ENCODE results near the gene TXN. TPM values are rescaled to one million over a fixed set of nuclear protein-coding genes. Genes with fewer than 3 reads are reported as not detected.
"Not testable (repeated sequence)": the region's sequence is repeated elsewhere in the genome, so short reads cannot be mapped to it uniquely, and the experiment has no call there.

Gene TXN
- total and polyA plus RNA-seq, 10 of the 15 experiments (the other 5 are each of a cell fraction or from before 2014, with no cell fraction given) = 309 to 2,304 (median 650) TPM

DNA sequence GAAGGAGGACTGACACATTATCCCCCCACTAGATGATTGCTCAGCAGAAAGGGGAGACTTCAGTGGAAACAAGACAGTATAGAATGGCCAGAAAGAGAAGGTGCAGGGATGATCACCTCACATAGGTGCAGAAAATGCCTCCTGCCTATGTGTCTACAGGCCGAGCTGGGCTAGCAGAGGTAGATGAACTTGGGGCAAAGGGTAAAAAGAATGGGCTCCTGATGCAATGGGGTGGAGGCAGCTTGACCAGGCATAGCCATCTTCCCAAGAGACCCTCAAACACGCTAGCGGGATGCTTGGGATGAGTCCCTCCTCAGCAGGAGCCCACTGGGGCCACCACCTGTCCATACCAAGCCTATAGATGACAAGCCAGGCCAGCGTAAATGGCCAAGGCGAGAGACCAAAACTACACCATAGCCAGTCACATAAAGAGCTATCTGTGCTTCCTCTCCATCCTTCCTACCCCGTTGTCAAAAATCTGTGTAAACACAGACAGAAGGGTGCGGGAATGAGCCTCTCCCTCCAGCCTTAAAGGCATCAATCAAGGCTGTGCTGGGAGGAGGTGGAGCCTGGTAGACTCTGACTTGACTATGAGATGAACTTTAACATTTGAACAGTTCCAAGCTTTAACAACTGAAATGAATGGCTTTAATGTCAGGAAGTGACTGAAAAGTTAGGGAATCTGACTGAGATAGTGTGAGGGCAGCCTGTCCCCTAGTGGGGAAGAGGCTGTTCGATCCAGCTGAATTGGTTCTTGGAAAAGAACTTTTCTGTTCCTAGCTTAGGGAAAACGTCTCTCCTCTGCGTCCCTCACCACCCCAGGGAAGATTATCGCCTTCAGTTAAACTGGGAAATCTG is 58.7 kb downstream of the TXN start (continued):
- TF ChIP-seq, protein P1, sequence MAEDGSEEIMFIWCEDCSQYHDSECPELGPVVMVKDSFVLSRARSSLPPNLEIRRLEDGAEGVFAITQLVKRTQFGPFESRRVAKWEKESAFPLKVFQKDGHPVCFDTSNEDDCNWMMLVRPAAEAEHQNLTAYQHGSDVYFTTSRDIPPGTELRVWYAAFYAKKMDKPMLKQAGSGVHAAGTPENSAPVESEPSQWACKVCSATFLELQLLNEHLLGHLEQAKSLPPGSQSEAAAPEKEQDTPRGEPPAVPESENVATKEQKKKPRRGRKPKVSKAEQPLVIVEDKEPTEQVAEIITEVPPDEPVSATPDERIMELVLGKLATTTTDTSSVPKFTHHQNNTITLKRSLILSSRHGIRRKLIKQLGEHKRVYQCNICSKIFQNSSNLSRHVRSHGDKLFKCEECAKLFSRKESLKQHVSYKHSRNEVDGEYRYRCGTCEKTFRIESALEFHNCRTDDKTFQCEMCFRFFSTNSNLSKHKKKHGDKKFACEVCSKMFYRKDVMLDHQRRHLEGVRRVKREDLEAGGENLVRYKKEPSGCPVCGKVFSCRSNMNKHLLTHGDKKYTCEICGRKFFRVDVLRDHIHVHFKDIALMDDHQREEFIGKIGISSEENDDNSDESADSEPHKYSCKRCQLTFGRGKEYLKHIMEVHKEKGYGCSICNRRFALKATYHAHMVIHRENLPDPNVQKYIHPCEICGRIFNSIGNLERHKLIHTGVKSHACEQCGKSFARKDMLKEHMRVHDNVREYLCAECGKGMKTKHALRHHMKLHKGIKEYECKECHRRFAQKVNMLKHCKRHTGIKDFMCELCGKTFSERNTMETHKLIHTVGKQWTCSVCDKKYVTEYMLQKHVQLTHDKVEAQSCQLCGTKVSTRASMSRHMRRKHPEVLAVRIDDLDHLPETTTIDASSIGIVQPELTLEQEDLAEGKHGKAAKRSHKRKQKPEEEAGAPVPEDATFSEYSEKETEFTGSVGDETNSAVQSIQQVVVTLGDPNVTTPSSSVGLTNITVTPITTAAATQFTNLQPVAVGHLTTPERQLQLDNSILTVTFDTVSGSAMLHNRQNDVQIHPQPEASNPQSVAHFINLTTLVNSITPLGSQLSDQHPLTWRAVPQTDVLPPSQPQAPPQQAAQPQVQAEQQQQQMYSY (CRISPR knock-in tag; IDR thresholded peaks at IDR 0.05) = no peak
- TF ChIP-seq, protein P2, sequence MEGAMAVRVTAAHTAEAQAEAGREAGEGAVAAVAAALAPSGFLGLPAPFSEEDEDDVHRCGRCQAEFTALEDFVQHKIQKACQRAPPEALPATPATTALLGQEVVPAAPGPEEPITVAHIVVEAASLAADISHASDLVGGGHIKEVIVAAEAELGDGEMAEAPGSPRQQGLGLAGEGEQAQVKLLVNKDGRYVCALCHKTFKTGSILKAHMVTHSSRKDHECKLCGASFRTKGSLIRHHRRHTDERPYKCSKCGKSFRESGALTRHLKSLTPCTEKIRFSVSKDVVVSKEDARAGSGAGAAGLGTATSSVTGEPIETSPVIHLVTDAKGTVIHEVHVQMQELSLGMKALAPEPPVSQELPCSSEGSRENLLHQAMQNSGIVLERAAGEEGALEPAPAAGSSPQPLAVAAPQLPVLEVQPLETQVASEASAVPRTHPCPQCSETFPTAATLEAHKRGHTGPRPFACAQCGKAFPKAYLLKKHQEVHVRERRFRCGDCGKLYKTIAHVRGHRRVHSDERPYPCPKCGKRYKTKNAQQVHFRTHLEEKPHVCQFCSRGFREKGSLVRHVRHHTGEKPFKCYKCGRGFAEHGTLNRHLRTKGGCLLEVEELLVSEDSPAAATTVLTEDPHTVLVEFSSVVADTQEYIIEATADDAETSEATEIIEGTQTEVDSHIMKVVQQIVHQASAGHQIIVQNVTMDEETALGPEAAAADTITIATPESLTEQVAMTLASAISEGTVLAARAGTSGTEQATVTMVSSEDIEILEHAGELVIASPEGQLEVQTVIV (IDR thresholded peaks at IDR 0.05; ENCODE audit: borderline replicate concordance, partially characterized antibody) = no peak
- no peak for TF ChIP-seq HDAC2 (IDR thresholded peaks at IDR 0.05)

DNA sequence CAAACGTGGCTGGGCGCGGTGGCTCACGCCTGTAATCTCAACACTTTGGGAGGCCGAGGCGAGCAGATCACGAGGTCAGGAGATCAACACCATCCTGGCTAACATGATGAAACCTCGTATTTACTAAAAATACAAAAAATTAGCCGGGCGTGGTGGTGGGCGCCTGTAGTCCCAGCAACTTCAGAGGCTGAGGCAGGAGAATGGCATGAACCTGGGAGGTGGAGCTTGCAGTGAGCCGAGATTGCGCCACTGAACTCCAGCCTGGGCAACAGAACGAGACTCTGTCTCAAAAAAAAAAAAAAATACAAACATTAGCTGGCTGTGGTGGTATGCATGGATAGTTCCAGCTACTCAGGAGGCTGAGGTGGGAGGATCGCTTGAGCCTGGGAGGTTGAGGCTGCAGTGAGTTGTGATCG is 60.2 kb downstream of the TXN start:
- H3K79me2 ChIP-seq (ENCODE audit: control insufficient read depth, insufficient read depth, low read length); H3K4me3 ChIP-seq; DNase-seq (ENCODE audit: low read depth, low spot score); ATAC-seq; FAIRE-seq; intact Hi-C loops (cut with micrococcal nuclease; ENCODE audit: unreplicated experiment); H3K36me3 ChIP-seq (ENCODE audit: control insufficient read depth in 2 of 2, insufficient read depth in 2 of 2, low read length in 1 of 2); H3K27me3 ChIP-seq (replicated peaks in 1 of 2; ENCODE audit: control insufficient read depth in 2 of 2, insufficient read depth in 2 of 2, low read length in 1 of 2); H3K4me2 ChIP-seq (ENCODE audit: control insufficient read depth, insufficient read depth); BruUV-seq (replicated peaks); H3K27ac ChIP-seq (ENCODE audit: control insufficient read depth, insufficient read depth); H3K9ac ChIP-seq (ENCODE audit: control insufficient read depth, insufficient read depth, low read length); H3K4me1 ChIP-seq (ENCODE audit: control insufficient read depth, insufficient read depth, low read length); H4K20me1 ChIP-seq (ENCODE audit: control insufficient read depth, insufficient read depth); H2AFZ ChIP-seq (ENCODE audit: control insufficient read depth, low read depth, low read length); H3K9me3 ChIP-seq (replicated peaks; ENCODE audit: control insufficient read depth, insufficient read depth, low read length); CTCF ChIA-PET: not testable (repeated sequence)
- in situ Hi-C loops (cut with MboI) = loop anchor here (25.0 kb wide), 1 partner anchor 1116 kb away; no protein-coding TSS in a partner anchor
- whole genome bisulfite sequencing (ENCODE audit: insufficient coverage, insufficient replicate concordance, low lambda C conversion rate, missing lambda C conversion rate) = 73% methylated on average over 14 of the region's 16 CpGs
- RAD21 ChIA-PET (ENCODE audit: unreplicated experiment) = interaction anchor here (0.7 kb wide), 1 partner anchor 29 kb away, joined by 5 read pairs; no protein-coding TSS in a partner anchor
- POLR2A ChIA-PET = interaction anchor here (0.7 kb wide), 1 partner anchor 135 kb away, joined by 7 read pairs; no protein-coding TSS in a partner anchor
- SMC1A ChIA-PET (ENCODE audit: uncharacterized antibody, unreplicated experiment) = interaction anchor here (1.4 kb wide), 1 partner anchor 13 kb away, joined by 4 read pairs; no protein-coding TSS in a partner anchor

Other genes with a start within 250 kb of the TXN start
- gene C9orf152, start 48.3 kb downstream of the TXN start, total RNA-seq (2014; rRNA removed) = not detected in 2 replicates
- gene C9orf152, start 48.3 kb downstream of the TXN start, total RNA-seq (2014; rRNA removed; fragmentation: Illumina TruSeq; extraction: Trizol) = not detected in 2 replicates
- gene C9orf152, start 48.3 kb downstream of the TXN start, total RNA-seq (2021) = not detected in 2 replicates
- 0.04 TPM in 1 of 2 replicates, not detected in the other for gene C9orf152, start 48.3 kb downstream of the TXN start, polyA plus RNA-seq (2011; rRNA removed)
- gene C9orf152, start 48.3 kb downstream of the TXN start, polyA plus RNA-seq (2014; fragmentation: Illumina TruSeq; extraction: Trizol) = not detected in 2 replicates
- gene C9orf152, start 48.3 kb downstream of the TXN start, polyA plus RNA-seq (2014; fragmentation: Nextera tagmentation; extraction: Ambion mirVana) = not detected
- gene C9orf152, start 48.3 kb downstream of the TXN start, polyA plus RNA-seq (2014; rRNA removed) = not detected in 2 replicates
- not detected for gene C9orf152, start 48.3 kb downstream of the TXN start, polyA plus RNA-seq (2016; fragmentation: Nextera tagmentation; extraction: Ambion mirVana)
- not detected in 2 replicates for gene TXNDC8, start 81.4 kb upstream of the TXN start, total RNA-seq (2014; rRNA removed)
- gene TXNDC8, start 81.4 kb upstream of the TXN start, total RNA-seq (2014; rRNA removed; fragmentation: Illumina TruSeq; extraction: Trizol) = not detected in 2 replicates
- gene TXNDC8, start 81.4 kb upstream of the TXN start, total RNA-seq (2021) = not detected in 2 replicates
- gene TXNDC8, start 81.4 kb upstream of the TXN start, polyA plus RNA-seq (2011; rRNA removed) = not detected in 2 replicates
- gene TXNDC8, start 81.4 kb upstream of the TXN start, polyA plus RNA-seq (2014; fragmentation: Illumina TruSeq; extraction: Trizol) = 0.13 TPM in 1 of 2 replicates, not detected in the other
- not detected for gene TXNDC8, start 81.4 kb upstream of the TXN start, polyA plus RNA-seq (2014; fragmentation: Nextera tagmentation; extraction: Ambion mirVana)
- not detected in 2 replicates for gene TXNDC8, start 81.4 kb upstream of the TXN start, polyA plus RNA-seq (2014; rRNA removed)
- gene TXNDC8, start 81.4 kb upstream of the TXN start, polyA plus RNA-seq (2016; fragmentation: Nextera tagmentation; extraction: Ambion mirVana) = not detected